Brain microvascular endothelial cell (primary cell): ENCODE measurements around the gene KATNIP.

Experiments
- DNase-seq: peaks from one replicate; pipeline ENCODE4 v3.0.0-alpha.2; 2020
- H3K27ac ChIP-seq: fragments of 250-450 bp; sonication (Bioruptor Pico); 2 replicates; pipeline ENCODE4 v1.5.1; 2020; ENCODE audit warnings: mild to moderate bottlenecking, moderate library complexity
- H3K27me3 ChIP-seq: fragments of 250-450 bp; sonication (Bioruptor Pico); replicated peaks from 2 replicates; pipeline ENCODE4 v1.5.1; 2020; ENCODE audit warnings: mild to moderate bottlenecking
- H3K36me3 ChIP-seq: fragments of 250-450 bp; sonication (Bioruptor Pico); replicated peaks from 2 replicates; pipeline ENCODE4 v1.5.1; 2020; ENCODE audit warnings: mild to moderate bottlenecking
- H3K4me3 ChIP-seq: 2 replicates; pipeline ENCODE4 v1.5.1; 2011; ENCODE audit warnings: low read depth, mild to moderate bottlenecking, control low read depth, low read length, moderate library complexity
- in situ Hi-C: cut with HindIII; loops from 2 replicates; pipeline ENCODE4 v1.10.0; 2017; ENCODE audit warnings: low sequenced_read_pairs, low pct_ligation_motif_present
- TF ChIP-seq, protein P1 (sequence below): IDR thresholded peaks from 2 replicates; pipeline ENCODE4 v1.5.1; 2011; ENCODE audit warnings: low read depth, mild to moderate bottlenecking, moderate library complexity, low read length, control low read depth, inconsistent platforms; ENCODE audit errors: missing control alignments

Gene KATNIP

DNA sequence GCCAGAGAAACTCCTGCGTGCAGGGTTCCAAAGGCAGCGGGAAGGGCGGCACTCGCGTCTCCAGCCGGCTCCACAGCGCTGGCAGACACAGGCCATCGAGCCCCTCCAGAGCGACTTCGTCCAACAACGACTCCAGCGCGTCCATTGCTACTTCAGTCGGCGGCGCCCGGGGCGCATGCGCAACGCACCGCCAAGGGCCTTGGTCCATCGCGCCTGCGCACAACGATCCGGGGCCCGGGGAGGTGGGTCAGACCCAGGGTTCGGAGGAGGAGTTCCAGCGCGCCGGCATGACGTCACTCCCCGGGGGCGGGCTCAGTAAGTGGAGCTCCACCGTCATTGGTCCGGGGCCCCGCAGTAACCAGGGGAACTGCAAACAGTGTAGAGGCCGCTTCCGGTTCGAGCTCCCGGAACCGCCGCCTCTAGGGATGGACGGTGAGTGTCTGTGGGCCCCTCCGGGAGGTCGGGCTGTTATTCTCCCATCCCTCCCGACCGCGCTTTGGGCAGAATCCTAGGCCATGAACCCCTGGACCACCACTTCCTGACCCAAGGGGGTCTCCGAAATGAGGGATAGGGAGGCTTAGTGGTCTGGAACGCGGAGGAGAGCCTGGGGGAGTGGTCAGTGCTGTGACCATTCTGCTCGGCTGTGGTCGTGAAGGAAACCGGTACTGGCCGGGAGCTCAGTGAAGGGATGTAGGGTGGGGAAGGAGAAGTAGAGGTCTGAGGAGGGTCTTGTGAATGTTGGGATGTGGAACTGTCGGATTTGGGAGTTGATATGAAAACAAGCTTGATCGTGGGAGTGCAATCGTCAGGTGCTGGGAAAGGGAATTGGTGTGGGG, at the start of gene KATNIP, which contains the start of gene GTF3C1:
Gene KATNIP, plus strand, starts transcription at position 399 of the 836 bp plus-strand sequence. Its CDS starts 27 bp downstream, at position 426.
Gene GTF3C1, minus strand, starts transcription at position 168 of the 836 bp plus-strand sequence. Its CDS starts 23 bp downstream, at position 145.
- Histone ChIP-seq H3K4me3 (peak within 1 kb of the TSS; percentile 98), H3K27ac (peak within 1 kb of the TSS; percentile 82), H3K36me3 (peaks cover 4% of the 10 kb centered on the region), H3K27me3 (no peaks in the 10 kb centered on the region)
- TF ChIP-seq, protein P1, sequence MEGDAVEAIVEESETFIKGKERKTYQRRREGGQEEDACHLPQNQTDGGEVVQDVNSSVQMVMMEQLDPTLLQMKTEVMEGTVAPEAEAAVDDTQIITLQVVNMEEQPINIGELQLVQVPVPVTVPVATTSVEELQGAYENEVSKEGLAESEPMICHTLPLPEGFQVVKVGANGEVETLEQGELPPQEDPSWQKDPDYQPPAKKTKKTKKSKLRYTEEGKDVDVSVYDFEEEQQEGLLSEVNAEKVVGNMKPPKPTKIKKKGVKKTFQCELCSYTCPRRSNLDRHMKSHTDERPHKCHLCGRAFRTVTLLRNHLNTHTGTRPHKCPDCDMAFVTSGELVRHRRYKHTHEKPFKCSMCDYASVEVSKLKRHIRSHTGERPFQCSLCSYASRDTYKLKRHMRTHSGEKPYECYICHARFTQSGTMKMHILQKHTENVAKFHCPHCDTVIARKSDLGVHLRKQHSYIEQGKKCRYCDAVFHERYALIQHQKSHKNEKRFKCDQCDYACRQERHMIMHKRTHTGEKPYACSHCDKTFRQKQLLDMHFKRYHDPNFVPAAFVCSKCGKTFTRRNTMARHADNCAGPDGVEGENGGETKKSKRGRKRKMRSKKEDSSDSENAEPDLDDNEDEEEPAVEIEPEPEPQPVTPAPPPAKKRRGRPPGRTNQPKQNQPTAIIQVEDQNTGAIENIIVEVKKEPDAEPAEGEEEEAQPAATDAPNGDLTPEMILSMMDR, result no peak
- DNase-seq, result peak; percentile 99
- in situ Hi-C loops, result no loop called here

DNA sequence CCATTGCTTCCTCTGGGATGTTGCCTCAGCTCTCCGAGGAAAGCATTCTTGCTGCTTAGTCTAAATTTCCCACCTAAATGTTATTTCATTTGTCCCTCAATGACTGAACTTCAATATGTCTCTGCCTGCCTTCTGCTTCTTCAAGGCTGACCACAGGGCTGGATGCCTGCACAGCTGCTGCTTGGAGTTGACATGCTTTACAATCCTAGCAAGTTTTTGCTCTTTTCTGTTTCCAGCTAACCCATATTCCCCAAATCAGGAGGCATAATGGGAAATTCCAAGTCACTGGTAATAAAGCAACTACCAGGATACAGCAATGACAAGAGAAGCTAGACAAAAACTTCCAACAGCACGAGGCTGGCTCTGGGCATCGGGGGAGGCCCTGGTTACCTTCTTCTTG, 49.1 kb upstream of the KATNIP start:
- Histone ChIP-seq H3K36me3 (peaks cover 94% of the 10 kb centered on the region), H3K4me3 (no peak overlapping the region), H3K27ac (no peak overlapping the region), H3K27me3 (no peaks in the 10 kb centered on the region)
- TF ChIP-seq, protein P1, result no peak
- in situ Hi-C loops, result no loop called here
- no peak for DNase-seq

DNA sequence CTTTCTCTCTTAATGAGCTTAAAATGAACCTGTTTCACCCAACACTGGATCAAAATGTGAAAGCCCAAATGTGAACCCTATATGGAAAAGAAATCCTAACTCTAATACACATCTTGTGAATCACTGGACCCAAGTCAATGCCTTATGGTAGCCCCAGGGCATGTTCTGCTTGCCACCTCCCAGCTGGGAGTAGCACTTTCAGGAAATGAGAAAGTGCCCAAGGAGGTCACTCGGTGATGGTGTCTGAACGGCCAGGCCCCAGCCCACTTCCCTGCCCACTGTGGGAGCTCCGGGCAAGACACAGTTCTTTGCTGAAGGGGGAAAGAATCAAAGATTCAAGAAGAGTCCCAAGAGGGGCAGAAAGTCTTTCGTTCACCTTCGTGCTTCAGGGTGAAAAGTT, 46.3 kb upstream of the KATNIP start:
- H3K4me3 ChIP-seq, result no peak overlapping the region
- TF ChIP-seq, protein P1, result no peak
- no peak overlapping the region for H3K27ac ChIP-seq
- H3K36me3 ChIP-seq, result peaks cover 96% of the 10 kb centered on the region
- in situ Hi-C loops, result no loop called here
- no peak for DNase-seq
- H3K27me3 ChIP-seq, result no peaks in the 10 kb centered on the region

DNA sequence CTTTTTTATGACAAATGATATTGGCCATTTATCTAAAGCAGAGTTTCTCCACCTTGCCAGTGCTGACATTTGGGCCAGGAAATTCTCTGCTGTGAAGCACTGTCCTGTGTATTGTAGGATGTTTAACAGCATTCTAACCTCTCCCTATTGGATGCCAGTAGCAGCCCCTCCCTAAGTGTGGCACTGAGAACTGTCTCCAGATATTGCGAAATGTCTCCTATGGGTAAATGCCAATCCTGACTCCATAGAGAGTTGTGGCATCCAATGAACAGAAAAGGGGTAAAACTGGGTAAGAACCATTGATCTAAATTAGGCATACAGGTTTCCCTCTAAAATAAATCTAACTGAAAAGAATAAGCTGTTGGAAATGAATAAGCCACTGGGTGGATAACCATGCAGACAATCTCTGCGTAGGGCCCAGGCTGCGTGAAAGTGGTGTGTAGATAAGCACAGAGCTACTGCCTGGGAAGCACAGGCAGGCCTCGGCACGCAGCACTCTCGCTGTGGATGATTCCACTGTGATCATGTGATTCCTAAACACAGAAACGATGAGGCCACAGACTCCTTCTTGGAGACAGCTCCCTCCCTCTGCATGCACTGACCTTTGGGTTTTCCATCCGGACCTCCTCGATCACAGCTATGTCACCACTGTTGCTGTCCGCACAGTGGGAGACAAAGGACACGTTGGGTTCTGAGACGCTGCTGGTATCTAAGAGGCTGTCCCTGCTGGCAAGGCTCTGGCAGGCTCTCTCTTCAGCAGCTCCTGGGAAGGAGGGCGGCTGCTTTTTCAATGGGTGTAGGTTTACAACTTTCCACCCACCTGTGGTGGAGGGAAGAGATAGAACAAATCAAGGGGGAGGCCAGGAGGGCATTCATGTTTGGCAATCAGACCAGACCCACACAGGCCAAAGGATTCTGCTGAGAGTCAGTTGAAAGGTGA, 44.4 kb upstream of the KATNIP start:
- in situ Hi-C loops, result no loop called here
- Histone ChIP-seq H3K27me3 (no peaks in the 10 kb centered on the region), H3K36me3 (peaks cover 92% of the 10 kb centered on the region), H3K4me3 (no peak overlapping the region), H3K27ac (no peak overlapping the region)
- TF ChIP-seq, protein P1, result no peak
- no peak for DNase-seq

DNA sequence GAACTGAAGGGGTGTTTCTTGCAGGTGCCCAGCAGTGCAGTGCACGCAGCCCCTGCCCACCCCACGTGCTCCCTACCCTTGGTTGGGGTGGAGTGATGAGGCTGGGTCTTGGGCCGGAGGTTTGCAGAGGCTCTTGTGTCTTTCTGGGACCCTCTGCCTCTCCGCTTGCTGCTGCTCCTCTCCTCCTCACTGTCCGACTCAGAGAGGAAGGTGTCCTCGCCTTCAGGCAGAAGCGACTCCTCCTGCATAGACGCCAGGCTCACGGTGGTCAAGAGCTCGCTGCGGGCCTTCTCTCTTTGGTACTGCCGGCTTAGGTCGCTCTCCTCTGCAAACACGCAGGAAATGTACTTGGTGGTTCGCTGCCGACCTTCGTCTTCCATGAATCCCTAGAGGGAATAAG, 43.2 kb upstream of the KATNIP start:
- in situ Hi-C loops, result no loop called here
- Histone ChIP-seq H3K36me3 (peaks cover 90% of the 10 kb centered on the region), H3K27ac (no peak overlapping the region), H3K4me3 (no peak overlapping the region), H3K27me3 (no peaks in the 10 kb centered on the region)
- TF ChIP-seq, protein P1, result no peak
- no peak for DNase-seq
